HepG2 (cell line): ENCODE data around the gene CASR. TPM values are rescaled to one million over a fixed set of nuclear protein-coding genes. Genes with fewer than 3 reads are reported as not detected.

Experiments
- AGO1 ChIP-seq: fragments of 200-400 bp; formaldehyde crosslinking; IDR thresholded peaks from 2 replicates; pipeline ENCODE4 v1.6.1; 2017; ENCODE audit warnings: mild to moderate bottlenecking, low read depth, low read length, moderate library complexity; ENCODE audit not compliant: poor library complexity, severe bottlenecking
- AKAP8 ChIP-seq: sonication (generic); formaldehyde crosslinking; IDR thresholded peaks from 2 replicates; pipeline ENCODE4 v1.5.1; 2020; ENCODE audit warnings: mild to moderate bottlenecking, missing genetic modification reagents
- ARNTL ChIP-seq: sonication (generic); formaldehyde crosslinking; IDR thresholded peaks from 2 replicates; pipeline ENCODE4 v1.4.0; 2020; ENCODE audit warnings: mild to moderate bottlenecking, missing genetic modification reagents
- GATAD2A ChIP-seq: IDR thresholded peaks from 2 replicates; pipeline ENCODE4 v1.6.1; 2016
- HCFC1 ChIP-seq: fragments of 150-350 bp; IDR thresholded peaks from 2 replicates; pipeline ENCODE4 v1.6.1; 2014; ENCODE audit warnings: low read depth, low read length
- HDAC6 ChIP-seq: fragments of 200-600 bp; sonication (generic); IDR thresholded peaks from 2 replicates; pipeline ENCODE4 v1.7.0; 2017; ENCODE audit warnings: mild to moderate bottlenecking, antibody characterized with exemption, low read length, low read depth
- HIVEP1 ChIP-seq: sonication (generic); formaldehyde crosslinking; IDR thresholded peaks from 2 replicates; pipeline ENCODE4 v1.4.0; 2020; ENCODE audit warnings: mild to moderate bottlenecking, missing genetic modification reagents
- JUND ChIP-seq: sonication (generic); formaldehyde crosslinking; IDR thresholded peaks from 2 replicates; pipeline ENCODE4 v1.8.0; 2022; ENCODE audit warnings: mild to moderate bottlenecking, missing genetic modification reagents
- KDM2A ChIP-seq: sonication (generic); formaldehyde crosslinking; IDR thresholded peaks from 2 replicates; pipeline ENCODE4 v1.4.0; 2020; ENCODE audit warnings: low read depth, missing genetic modification reagents, borderline replicate concordance
- MEIS1 ChIP-seq: sonication (generic); formaldehyde crosslinking; IDR thresholded peaks from 2 replicates; pipeline ENCODE4 v1.9.0; 2021; ENCODE audit warnings: mild to moderate bottlenecking, missing genetic modification reagents, moderate library complexity, borderline replicate concordance
- NCOA1 ChIP-seq: sonication (generic); formaldehyde crosslinking; IDR thresholded peaks from 2 replicates; pipeline ENCODE4 v1.9.0; 2021; ENCODE audit warnings: missing genetic modification reagents
- POGZ ChIP-seq: sonication (generic); formaldehyde crosslinking; IDR thresholded peaks from 2 replicates; pipeline ENCODE4 v1.4.0; 2020; ENCODE audit warnings: mild to moderate bottlenecking, missing genetic modification reagents
- SMAD9 ChIP-seq: sonication (generic); formaldehyde crosslinking; IDR thresholded peaks from 2 replicates; pipeline ENCODE4 v1.5.1; 2020; ENCODE audit warnings: mild to moderate bottlenecking, missing genetic modification reagents
- TCF7 ChIP-seq: sonication (generic); IDR thresholded peaks from 2 replicates; pipeline ENCODE4 v1.6.1; 2016; ENCODE audit warnings: antibody characterized with exemption, low read depth
- ZC3H13 ChIP-seq: sonication (generic); formaldehyde crosslinking; IDR thresholded peaks from 2 replicates; pipeline ENCODE4 v1.8.1; 2023; ENCODE audit warnings: mild to moderate bottlenecking, missing genetic modification reagents, moderate library complexity
- ZFP1 ChIP-seq: IDR thresholded peaks from 2 replicates; pipeline ENCODE4 v1.6.1; 2016
- ZNF737 ChIP-seq: sonication (generic); formaldehyde crosslinking; IDR thresholded peaks from 2 replicates; pipeline ENCODE4 v1.5.0; 2020; ENCODE audit warnings: missing genetic modification reagents, mild to moderate bottlenecking, borderline replicate concordance
- polyA plus RNA-seq, 8 experiments: library from polyadenylated mRNA; depleted of rRNA in 3 of 8; stranded (reverse) in 7 of 8; unstranded in 1 of 8; fragments of >200 nt; fragmentation: Illumina TruSeq in 4 of 8; extraction: Trizol in 4 of 8; gene quantifications; 2 replicates each; pipeline versions ENCODE4 v1.2.1 to v1.2.3, GENCODE V29; 2011 to 2016; ENCODE audit warnings: low read depth in 4 of 8, missing spikeins in 1 of 8, mixed read lengths in 1 of 8; ENCODE audit not compliant: insufficient read depth in 1 of 8
- total RNA-seq, 5 experiments: library from RNA; depleted of rRNA; stranded (reverse); fragments of >200 nt; fragmentation: Illumina TruSeq; extraction: Trizol; gene quantifications; 2 replicates each; pipeline ENCODE4 v1.2.3, GENCODE V29; 2016; ENCODE audit warnings: low read depth in 1 of 5
- TF ChIP-seq, protein P1 (sequence below): sonication (generic); formaldehyde crosslinking; IDR thresholded peaks from 2 replicates; pipeline ENCODE4 v1.4.0; 2020; ENCODE audit warnings: mild to moderate bottlenecking, missing genetic modification reagents
- TF ChIP-seq, protein P2 (sequence below): sonication (generic); formaldehyde crosslinking; IDR thresholded peaks from 2 replicates; pipeline ENCODE4 v1.4.0; 2020; ENCODE audit warnings: low read depth, mild to moderate bottlenecking, missing genetic modification reagents
- TF ChIP-seq, protein P3 (sequence below): sonication (generic); formaldehyde crosslinking; conservative IDR thresholded peaks from 2 replicates; pipeline ENCODE4 v1.8.0; 2022; ENCODE audit warnings: mild to moderate bottlenecking, moderate library complexity, missing genetic modification reagents
- TF ChIP-seq, protein P4 (sequence below): IDR thresholded peaks from 2 replicates; pipeline ENCODE4 v1.6.1; 2016

The CASR gene
- total and polyA plus RNA-seq, 2 of the 13 experiments (the other 11 are each of a cell fraction or from before 2014, with no cell fraction given), result not detected

DNA sequence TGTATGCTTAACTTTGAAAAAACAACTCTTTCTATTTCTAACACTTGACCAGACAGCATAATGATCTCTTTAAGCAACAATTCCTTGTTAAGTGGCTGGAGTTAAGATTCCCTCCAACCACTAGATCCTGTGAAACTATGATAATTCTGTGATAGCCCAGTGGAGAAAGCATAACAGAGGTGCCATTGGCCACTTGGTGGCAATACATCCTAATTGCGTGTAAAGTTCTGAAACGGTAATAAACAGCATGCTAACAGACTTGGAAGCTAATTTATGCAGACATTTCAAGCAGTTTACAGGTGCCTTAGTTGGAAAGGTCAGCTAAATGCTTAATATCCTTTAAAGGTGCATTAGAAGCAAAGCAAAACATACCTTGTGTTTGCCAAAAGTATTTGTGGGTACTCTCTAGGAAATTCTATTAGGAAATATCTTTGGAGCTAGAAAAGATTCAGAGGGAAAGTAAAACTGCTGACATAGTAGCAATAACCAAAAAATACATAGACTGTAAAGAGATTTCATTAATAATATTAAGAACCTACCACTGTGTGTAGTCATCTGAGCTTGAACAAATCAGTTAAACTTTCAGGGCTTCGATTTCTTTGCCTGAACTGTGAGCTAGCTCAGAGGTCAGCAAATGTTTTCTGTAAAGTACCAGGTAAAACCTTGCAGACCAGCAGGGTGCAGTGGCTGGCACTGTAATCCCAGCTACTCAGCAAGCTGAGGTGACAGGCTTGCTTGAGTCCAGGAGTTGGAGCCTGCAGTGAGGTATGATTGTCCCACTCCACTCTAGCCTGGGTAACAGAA lies 122.6 kb downstream of the CASR start (continued):
- TF ChIP-seq, protein P1, sequence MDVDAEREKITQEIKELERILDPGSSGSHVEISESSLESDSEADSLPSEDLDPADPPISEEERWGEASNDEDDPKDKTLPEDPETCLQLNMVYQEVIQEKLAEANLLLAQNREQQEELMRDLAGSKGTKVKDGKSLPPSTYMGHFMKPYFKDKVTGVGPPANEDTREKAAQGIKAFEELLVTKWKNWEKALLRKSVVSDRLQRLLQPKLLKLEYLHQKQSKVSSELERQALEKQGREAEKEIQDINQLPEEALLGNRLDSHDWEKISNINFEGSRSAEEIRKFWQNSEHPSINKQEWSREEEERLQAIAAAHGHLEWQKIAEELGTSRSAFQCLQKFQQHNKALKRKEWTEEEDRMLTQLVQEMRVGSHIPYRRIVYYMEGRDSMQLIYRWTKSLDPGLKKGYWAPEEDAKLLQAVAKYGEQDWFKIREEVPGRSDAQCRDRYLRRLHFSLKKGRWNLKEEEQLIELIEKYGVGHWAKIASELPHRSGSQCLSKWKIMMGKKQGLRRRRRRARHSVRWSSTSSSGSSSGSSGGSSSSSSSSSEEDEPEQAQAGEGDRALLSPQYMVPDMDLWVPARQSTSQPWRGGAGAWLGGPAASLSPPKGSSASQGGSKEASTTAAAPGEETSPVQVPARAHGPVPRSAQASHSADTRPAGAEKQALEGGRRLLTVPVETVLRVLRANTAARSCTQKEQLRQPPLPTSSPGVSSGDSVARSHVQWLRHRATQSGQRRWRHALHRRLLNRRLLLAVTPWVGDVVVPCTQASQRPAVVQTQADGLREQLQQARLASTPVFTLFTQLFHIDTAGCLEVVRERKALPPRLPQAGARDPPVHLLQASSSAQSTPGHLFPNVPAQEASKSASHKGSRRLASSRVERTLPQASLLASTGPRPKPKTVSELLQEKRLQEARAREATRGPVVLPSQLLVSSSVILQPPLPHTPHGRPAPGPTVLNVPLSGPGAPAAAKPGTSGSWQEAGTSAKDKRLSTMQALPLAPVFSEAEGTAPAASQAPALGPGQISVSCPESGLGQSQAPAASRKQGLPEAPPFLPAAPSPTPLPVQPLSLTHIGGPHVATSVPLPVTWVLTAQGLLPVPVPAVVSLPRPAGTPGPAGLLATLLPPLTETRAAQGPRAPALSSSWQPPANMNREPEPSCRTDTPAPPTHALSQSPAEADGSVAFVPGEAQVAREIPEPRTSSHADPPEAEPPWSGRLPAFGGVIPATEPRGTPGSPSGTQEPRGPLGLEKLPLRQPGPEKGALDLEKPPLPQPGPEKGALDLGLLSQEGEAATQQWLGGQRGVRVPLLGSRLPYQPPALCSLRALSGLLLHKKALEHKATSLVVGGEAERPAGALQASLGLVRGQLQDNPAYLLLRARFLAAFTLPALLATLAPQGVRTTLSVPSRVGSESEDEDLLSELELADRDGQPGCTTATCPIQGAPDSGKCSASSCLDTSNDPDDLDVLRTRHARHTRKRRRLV (CRISPR knock-in tag), result no peak
- TF ChIP-seq AKAP8 (CRISPR knock-in tag) (no peak), HIVEP1 (no peak), HDAC6 (no peak), SMAD9 (no peak), KDM2A (no peak), ARNTL (CRISPR knock-in tag) (0 out of 2 replicates have a peak, but pooled peaks have one; percentile 50), NCOA1 (CRISPR knock-in tag) (no peak), TCF7 (no peak), ZFP1 (CRISPR knock-in tag) (no peak), ZC3H13 (CRISPR knock-in tag) (no peak), JUND (CRISPR knock-in tag) (no peak), HCFC1 (no peak), ZNF737 (CRISPR knock-in tag) (no peak), POGZ (no peak), AGO1 (no peak), GATAD2A (peak; percentile 31; the same call in 1 of the 2 replicates), MEIS1 (peak; percentile 87; the same call in 1 of the 2 replicates)
- TF ChIP-seq, protein P2, sequence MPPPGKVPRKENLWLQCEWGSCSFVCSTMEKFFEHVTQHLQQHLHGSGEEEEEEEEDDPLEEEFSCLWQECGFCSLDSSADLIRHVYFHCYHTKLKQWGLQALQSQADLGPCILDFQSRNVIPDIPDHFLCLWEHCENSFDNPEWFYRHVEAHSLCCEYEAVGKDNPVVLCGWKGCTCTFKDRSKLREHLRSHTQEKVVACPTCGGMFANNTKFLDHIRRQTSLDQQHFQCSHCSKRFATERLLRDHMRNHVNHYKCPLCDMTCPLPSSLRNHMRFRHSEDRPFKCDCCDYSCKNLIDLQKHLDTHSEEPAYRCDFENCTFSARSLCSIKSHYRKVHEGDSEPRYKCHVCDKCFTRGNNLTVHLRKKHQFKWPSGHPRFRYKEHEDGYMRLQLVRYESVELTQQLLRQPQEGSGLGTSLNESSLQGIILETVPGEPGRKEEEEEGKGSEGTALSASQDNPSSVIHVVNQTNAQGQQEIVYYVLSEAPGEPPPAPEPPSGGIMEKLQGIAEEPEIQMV (CRISPR knock-in tag), result no peak
- TF ChIP-seq, protein P3, sequence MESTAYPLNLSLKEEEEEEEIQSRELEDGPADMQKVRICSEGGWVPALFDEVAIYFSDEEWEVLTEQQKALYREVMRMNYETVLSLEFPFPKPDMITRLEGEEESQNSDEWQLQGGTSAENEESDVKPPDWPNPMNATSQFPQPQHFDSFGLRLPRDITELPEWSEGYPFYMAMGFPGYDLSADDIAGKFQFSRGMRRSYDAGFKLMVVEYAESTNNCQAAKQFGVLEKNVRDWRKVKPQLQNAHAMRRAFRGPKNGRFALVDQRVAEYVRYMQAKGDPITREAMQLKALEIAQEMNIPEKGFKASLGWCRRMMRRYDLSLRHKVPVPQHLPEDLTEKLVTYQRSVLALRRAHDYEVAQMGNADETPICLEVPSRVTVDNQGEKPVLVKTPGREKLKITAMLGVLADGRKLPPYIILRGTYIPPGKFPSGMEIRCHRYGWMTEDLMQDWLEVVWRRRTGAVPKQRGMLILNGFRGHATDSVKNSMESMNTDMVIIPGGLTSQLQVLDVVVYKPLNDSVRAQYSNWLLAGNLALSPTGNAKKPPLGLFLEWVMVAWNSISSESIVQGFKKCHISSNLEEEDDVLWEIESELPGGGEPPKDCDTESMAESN (CRISPR knock-in tag), result no peak
- TF ChIP-seq, protein P4, sequence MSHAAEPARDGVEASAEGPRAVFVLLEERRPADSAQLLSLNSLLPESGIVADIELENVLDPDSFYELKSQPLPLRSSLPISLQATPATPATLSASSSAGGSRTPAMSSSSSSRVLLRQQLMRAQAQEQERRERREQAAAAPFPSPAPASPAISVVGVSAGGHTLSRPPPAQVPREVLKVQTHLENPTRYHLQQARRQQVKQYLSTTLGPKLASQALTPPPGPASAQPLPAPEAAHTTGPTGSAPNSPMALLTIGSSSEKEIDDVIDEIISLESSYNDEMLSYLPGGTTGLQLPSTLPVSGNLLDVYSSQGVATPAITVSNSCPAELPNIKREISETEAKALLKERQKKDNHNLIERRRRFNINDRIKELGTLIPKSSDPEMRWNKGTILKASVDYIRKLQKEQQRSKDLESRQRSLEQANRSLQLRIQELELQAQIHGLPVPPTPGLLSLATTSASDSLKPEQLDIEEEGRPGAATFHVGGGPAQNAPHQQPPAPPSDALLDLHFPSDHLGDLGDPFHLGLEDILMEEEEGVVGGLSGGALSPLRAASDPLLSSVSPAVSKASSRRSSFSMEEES (CRISPR knock-in tag), result no peak
